ENCODE data around the gene ZNF407.

DNA sequence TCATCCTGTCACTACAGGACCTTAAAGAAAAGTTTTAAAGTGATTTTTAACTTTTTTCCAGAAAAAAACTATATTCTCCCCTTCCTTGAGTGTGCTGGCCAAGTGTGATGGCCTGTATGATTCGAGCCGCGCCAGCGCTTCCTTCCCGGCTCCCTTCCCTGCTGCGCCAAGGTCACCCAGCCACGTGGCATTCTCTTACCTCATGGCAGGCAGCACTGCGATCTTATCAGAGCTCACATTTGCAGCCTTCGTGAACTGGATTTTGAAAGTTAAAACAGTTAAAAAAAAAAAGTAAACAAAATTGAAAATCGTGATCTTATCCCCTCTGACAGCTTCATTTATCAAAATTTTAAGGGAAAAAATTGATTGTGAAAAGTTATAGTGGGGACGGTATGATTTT lies 331.4 kb downstream of the ZNF407 start:
- TF ChIP-seq POLR2A (IDR thresholded peaks at IDR 0.05; ENCODE audit: borderline replicate concordance, extremely low read depth, insufficient read depth, insufficient read length) (no peak), YY1 (IDR thresholded peaks at IDR 0.05; ENCODE audit: extremely low read depth, insufficient replicate concordance, low read depth, low read length) (no peak), POLR2AphosphoS5 (IDR thresholded peaks at IDR 0.05; ENCODE audit: low read depth, low read length) (no peak), SP1 (IDR thresholded peaks at IDR 0.05; ENCODE audit: low read depth) (no peak), JUND (IDR thresholded peaks at IDR 0.05) (no peak), CEBPB (IDR thresholded peaks at IDR 0.05; ENCODE audit: low read depth) (no peak), ZNF274 (IDR thresholded peaks at IDR 0.05; ENCODE audit: low read depth, low read length) (no peak), EZH2phosphoT487 (IDR thresholded peaks at IDR 0.05; ENCODE audit: borderline replicate concordance) (no peak)
- TF ChIP-seq, protein P1, sequence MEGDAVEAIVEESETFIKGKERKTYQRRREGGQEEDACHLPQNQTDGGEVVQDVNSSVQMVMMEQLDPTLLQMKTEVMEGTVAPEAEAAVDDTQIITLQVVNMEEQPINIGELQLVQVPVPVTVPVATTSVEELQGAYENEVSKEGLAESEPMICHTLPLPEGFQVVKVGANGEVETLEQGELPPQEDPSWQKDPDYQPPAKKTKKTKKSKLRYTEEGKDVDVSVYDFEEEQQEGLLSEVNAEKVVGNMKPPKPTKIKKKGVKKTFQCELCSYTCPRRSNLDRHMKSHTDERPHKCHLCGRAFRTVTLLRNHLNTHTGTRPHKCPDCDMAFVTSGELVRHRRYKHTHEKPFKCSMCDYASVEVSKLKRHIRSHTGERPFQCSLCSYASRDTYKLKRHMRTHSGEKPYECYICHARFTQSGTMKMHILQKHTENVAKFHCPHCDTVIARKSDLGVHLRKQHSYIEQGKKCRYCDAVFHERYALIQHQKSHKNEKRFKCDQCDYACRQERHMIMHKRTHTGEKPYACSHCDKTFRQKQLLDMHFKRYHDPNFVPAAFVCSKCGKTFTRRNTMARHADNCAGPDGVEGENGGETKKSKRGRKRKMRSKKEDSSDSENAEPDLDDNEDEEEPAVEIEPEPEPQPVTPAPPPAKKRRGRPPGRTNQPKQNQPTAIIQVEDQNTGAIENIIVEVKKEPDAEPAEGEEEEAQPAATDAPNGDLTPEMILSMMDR (IDR thresholded peaks at IDR 0.05 in 2 of 3, conservative IDR thresholded peaks at IDR 0.05 in 1 of 3; ENCODE audit: borderline replicate concordance in 1 of 3, insufficient read depth in 1 of 3, low read depth in 2 of 3, low read length in 2 of 3) = no peak
- TF ChIP-seq, protein P2, sequence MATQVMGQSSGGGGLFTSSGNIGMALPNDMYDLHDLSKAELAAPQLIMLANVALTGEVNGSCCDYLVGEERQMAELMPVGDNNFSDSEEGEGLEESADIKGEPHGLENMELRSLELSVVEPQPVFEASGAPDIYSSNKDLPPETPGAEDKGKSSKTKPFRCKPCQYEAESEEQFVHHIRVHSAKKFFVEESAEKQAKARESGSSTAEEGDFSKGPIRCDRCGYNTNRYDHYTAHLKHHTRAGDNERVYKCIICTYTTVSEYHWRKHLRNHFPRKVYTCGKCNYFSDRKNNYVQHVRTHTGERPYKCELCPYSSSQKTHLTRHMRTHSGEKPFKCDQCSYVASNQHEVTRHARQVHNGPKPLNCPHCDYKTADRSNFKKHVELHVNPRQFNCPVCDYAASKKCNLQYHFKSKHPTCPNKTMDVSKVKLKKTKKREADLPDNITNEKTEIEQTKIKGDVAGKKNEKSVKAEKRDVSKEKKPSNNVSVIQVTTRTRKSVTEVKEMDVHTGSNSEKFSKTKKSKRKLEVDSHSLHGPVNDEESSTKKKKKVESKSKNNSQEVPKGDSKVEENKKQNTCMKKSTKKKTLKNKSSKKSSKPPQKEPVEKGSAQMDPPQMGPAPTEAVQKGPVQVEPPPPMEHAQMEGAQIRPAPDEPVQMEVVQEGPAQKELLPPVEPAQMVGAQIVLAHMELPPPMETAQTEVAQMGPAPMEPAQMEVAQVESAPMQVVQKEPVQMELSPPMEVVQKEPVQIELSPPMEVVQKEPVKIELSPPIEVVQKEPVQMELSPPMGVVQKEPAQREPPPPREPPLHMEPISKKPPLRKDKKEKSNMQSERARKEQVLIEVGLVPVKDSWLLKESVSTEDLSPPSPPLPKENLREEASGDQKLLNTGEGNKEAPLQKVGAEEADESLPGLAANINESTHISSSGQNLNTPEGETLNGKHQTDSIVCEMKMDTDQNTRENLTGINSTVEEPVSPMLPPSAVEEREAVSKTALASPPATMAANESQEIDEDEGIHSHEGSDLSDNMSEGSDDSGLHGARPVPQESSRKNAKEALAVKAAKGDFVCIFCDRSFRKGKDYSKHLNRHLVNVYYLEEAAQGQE (IDR thresholded peaks at IDR 0.05; ENCODE audit: low read depth) = no peak
- TF ChIP-seq, protein P3, sequence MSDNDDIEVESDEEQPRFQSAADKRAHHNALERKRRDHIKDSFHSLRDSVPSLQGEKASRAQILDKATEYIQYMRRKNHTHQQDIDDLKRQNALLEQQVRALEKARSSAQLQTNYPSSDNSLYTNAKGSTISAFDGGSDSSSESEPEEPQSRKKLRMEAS (IDR thresholded peaks at IDR 0.05) = no peak
